HepG2 (cell line): ENCODE results near the gene SKIDA1. TPM values are rescaled to one million over a fixed set of nuclear protein-coding genes. Genes with fewer than 3 reads are reported as not detected.
A peak's percentile ranks its signal among the peaks of the same experiment; 100 is the strongest.

ENCODE experiments used
- microRNA counts: library from miRNA; unstranded; fragments of <30 nt; microRNA quantifications from one replicate; lab custom pipeline; 2015
- microRNA-seq: library from miRNA; unstranded; fragments of <30 nt; microRNA quantifications from one replicate; pipeline ENCODE4, GENCODE V29; 2020
- polyA plus RNA-seq, 8 experiments: library from polyadenylated mRNA; depleted of rRNA in 3 of 8; stranded (reverse) in 7 of 8; unstranded in 1 of 8; fragments of >200 nt; fragmentation: Illumina TruSeq in 4 of 8; extraction: Trizol in 4 of 8; gene quantifications; 2 replicates each; pipeline versions ENCODE4 v1.2.1 to v1.2.3, GENCODE V29; 2011 to 2016; ENCODE audit warnings: low read depth in 4 of 8, missing spikeins in 1 of 8, mixed read lengths in 1 of 8; ENCODE audit not compliant: insufficient read depth in 1 of 8
- small RNA-seq, 3 experiments: library from RNA; depleted of rRNA; stranded (forward); fragments of <200 nt; gene quantifications; one replicate each; pipeline ENCODE3, GENCODE V24; 2012; ENCODE audit warnings: low read depth in 2 of 3, low replicate concordance in 1 of 3; ENCODE audit not compliant: insufficient read length in 3 of 3, insufficient read depth in 2 of 3
- total RNA-seq, 5 experiments: library from RNA; depleted of rRNA; stranded (reverse); fragments of >200 nt; fragmentation: Illumina TruSeq; extraction: Trizol; gene quantifications; 2 replicates each; pipeline ENCODE4 v1.2.3, GENCODE V29; 2016; ENCODE audit warnings: low read depth in 1 of 5

Gene SKIDA1
- total and polyA plus RNA-seq, 2 of the 13 experiments (the other 11 are each of a cell fraction or from before 2014, with no cell fraction given), result 0.73 to 1.5 TPM

MicroRNAs within 50 kb of the gene (microRNA counts, 767-probe panel; counts per million panel counts)
- not detected for microRNA hsa-miR-1915-3p (lab: Ali Mortazavi, UCI)

Small RNA genes within 50 kb of the gene (microRNA-seq; reads per million reads assigned to microRNA genes)
- gene MIR1915, result 12.3 reads per million, percentile 49 among the genes with 10 or more reads in this experiment

Small RNA genes within 50 kb of the gene (small RNA-seq; reads per million reads assigned to genes)
- gene MIR1915 (0 reads per million in 3 experiments), gene RF00019 (0 reads per million in 3 experiments), gene RNU6-306P (0 reads per million in 3 experiments)

Other genes starting within 250 kb of the SKIDA1 start
- gene MLLT10, start 8.6 kb upstream of the SKIDA1 start, total RNA-seq (2016; rRNA removed; fragmentation: Illumina TruSeq; extraction: Trizol), result 39.3 and 51.3 TPM in 2 replicates
- 72.1 and 84.1 TPM in 2 replicates for gene MLLT10, start 8.6 kb upstream of the SKIDA1 start, polyA plus RNA-seq (2011; rRNA removed)